Measurements from ENCODE around the gene UPF2.
"Not testable (repeated sequence)": the region's sequence is repeated elsewhere in the genome, so short reads cannot be mapped to it uniquely, and the experiment has no call there.

The UPF2 gene

DNA sequence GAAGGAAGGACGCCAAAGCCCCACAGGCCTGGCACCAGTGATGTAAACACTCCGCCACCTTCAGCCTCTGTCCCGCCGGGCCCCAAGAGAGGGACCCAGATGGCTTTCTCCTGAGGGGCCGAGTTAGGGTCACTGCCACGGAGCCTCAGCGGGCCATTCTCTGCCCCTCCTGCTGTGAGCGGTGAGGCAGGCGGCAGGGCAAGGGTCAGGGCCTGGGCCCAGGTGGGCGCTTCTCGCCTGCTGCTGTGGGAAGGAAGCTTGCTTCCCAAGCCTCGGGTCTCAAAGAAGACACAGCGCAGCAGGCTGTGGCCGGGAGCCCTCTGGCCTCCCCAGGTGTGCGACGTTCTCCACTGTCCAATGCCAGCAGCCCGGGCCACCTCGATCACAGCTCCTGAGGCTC is 134.7 kb downstream of the UPF2 start:
- no peak for DNase-seq (ENCODE audit: low read depth)

- no peak for DNase-seq (ENCODE audit: low read depth)
These were observed 135.9 kb downstream of the UPF2 start for GRCh38 chr10:11906714-11907113.

GRCh38 chr10:11902646-11903045 is 140.0 kb downstream of the UPF2 start:
- no peak for DNase-seq (ENCODE audit: low read depth)

DNA sequence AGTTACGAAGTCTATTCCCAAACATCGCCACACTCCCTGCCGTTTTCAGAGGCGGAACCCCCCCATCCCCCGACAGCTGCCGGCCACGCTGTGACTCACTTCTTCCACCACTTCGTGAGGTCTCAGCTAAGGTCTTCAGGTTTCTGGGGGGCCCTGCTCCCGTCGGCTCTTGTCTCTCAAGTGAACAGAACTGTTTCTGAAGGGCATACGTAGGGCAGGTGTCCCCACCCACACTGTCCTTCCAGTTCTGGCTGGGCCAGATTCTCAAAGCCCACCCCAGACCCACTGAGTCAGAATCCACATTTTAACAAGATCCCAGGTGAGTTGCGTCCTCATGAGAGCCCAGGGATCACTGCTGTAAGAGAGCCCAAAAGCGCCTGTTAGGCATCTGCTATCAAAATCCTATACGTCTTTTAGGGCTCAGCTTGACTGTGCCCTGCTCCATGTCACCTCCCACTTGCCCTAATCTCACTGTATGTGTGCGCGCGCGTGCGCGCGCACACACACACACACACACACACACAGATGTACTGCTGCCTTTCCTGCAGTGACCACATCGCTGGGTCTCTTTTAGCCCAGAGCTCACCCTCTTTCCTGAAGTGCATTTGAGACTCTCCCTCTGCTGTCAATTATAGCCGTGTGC is 140.7 kb downstream of the UPF2 start:
- DNase-seq (ENCODE audit: low read depth) = no peak

GRCh38 chr10:11901454-11901832 is 141.2 kb downstream of the UPF2 start:
- no peak for DNase-seq (ENCODE audit: low read depth)

GRCh38 chr10:11901036-11901301 is 141.6 kb downstream of the UPF2 start:
- no peak for DNase-seq (ENCODE audit: low read depth)

- no peak for DNase-seq (ENCODE audit: low read depth)
These were observed 143.3 kb downstream of the UPF2 start for GRCh38 chr10:11899067-11899876.

DNA sequence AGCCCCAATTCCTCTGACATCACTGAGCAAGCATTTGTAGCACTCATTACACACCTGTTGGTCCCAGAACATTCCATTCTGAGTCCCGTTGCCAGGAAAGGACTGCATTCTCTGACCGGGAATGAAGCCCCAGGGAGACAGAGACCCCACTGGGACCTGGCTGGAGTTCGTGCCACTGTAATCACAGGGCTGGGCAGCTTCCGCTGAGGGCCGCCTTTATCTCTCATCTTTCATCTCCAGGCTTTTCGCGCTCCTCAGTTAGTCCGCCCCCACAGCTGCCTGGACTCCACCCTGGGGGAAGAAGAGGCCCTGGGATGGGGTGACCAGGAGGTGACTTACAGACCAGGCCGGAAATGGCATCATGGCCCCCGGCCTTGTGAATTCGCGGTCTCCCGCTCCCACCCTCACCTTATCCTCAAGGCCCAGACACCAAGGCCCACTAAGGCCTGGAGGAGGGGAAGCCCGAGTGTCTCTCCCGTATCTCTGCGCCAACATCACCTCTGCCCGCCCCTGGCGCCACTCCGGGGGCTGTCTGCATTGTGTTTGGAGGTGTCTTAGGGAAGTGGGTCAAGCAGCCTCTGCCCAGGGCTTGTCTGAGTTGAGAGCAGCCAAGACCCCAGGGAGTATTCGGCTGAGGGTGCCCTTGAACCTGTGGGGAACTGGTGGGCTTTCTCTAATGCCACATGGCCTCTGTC is 144.1 kb downstream of the UPF2 start:
- DNase-seq (ENCODE audit: low read depth) = no peak

GRCh38 chr10:11898033-11898371 is 144.6 kb downstream of the UPF2 start:
- DNase-seq (ENCODE audit: low read depth) = no peak

DNA sequence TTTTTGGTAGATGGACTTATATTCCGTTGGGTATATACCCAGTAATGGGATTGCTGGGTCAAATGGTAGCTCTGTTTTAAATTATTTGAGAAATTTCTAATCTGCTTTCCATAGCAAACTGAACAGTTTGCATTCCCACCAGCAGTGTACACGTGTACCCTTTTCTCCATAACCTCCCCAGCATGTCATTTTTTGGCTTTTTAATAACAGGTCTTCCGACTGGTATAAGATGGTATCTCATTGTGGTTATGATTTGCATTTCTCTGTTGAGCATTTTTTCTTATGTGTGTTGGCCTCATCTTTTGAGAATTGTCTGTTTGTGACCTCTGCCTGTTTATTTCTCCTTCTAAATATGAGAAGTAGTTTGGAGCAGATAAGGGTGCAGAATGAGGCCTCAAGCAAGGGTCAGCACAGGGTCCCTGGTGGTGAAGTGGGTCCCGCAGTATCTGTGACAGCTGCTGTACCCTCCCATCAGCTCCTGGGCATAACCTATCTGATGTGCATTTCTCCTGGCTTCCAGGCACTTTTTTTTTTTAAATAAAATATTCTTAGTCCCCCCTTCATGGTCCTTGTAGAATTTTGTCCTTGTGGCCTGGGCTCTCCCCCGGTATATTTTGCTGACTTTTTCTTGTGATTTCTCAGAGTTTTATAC is 145.9 kb downstream of the UPF2 start:
- DNase-seq (ENCODE audit: low read depth) = no peak

- DNase-seq (ENCODE audit: low read depth) = no peak
These were observed 147.0 kb downstream of the UPF2 start for GRCh38 chr10:11895598-11895997.

DNA sequence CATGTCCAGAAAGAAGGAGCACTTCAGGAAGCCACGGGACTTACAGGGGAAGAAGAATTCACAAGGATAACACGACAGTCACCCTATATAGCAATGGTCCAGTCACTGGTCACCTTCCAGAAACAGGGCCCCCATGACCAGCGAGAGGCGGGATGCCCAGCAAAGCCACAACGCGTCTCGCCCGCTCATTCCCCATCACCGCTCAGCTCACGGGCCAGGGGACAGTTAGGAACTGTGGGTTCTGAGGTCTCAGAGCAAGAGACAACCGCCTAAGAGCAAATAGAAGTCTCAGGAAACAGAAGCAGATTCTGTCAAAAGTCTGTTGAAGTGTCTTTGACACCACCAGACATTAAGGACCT is 147.5 kb downstream of the UPF2 start:
- no peak for DNase-seq (ENCODE audit: low read depth)

DNA sequence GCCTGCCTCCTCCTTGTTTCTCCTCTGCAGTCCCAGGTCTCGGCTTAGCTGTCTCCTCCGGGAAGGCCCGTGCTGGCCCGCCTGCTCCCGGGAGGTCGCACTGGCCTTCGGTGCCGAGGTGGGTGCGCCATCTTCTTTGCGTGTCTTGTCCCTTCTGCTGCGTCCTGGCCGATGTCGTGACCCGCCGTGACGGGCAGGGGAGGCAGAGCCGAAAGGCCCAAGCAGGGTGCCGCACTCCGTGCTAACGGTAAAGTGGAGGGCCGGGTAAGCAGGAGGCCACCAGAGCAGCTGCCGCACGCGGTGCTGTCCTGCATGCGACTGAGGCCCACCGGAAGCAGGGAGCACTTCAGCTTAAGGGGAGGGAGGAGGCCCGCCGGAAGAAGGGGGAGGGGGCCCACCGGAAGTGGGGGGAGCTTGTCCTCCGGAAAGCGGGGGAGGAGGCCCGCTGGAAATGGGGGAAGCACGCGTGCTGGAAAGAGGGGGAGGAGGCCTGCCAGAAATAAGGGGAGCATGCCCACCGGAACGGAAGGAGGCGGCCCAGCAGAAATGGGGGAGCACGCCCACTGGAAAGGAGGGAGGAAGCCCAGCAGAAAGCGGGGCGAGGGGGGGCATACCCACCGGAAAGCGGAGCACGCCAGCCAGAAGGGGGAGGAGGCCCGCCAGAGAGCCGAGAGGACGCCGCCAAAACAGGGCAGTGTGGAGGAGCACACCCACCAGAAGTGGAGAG is 148.1 kb downstream of the UPF2 start:
- no peak for DNase-seq (ENCODE audit: low read depth)

DNA sequence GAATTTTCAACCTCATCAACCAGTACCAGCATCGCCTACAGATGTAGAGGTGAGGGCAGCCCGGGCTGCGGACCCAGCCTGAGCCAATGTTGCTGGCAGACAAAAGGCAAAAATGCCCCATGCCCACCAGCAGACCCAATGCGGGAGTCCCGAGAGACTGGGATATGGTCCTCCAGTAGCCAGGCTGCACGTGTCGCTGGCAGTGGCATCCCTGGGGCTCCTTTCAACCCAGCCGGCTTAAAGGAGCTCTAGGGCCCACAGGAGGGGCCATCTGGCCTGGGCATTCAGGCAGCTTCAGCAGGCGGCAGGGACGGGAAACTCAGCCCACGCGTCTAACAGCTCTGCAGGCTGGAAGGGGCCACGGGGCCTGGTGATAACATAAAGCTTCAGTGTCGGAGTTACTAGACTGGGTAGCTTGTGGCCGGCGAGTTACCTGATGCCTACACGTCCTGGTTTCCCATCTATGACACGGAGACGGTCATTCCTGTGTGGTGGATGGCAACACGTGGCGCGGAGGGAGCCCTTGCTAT is 148.8 kb downstream of the UPF2 start:
- DNase-seq (ENCODE audit: low read depth) = no peak

DNA sequence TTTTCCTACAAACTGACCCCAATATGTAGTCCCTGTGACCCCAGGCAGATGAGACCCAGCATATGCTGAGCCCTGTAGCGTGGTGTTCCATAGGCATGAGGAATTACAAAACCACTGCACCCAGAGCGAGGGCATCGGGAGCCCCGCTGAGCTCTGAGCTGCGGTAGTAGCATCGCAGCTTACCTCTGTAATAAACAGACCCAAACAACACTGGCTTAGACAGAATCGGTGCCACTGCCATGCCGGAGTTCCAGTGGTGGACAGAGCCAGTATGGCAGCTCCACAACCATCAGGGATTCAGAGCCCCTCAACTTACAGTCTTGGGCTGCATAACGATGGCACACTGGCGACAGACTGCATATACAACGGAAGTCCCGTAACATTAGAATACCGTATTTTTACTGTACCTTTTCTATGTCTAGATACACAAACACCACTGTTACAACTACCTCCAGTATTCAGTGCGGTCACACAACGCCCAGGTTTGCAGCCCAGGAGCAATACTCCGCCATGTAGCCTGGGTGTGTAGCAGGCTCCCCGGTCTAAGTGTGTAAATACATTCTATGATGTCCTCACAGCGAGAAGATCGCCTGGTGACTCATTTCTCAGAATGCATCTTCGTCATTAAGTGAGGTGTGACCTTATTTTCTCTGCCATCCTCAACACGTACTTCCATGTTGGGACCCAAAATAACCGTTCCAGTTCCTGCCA is 150.7 kb downstream of the UPF2 start:
- DNase-seq (ENCODE audit: low read depth) = no peak

DNA sequence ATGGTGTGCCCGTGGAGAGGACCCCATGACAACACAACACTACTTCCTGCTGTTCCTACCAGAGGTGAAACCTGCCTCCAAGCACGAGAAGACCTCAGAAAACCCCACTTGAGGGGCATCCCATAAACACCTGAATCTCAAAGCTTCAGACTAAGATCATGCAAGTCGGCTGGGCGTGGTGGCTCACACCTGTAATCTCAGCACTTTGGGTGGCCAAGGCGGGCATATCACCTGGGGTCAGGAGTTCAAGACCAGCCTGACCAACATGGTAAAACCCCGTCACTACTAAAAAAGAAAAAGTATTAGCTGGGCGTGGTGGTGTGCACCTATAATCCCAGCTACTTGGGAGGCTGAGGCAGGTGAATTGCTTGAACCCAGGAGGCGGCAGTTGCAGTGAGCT is 153.3 kb downstream of the UPF2 start:
- not testable (repeated sequence) for DNase-seq (ENCODE audit: low read depth)

DNA sequence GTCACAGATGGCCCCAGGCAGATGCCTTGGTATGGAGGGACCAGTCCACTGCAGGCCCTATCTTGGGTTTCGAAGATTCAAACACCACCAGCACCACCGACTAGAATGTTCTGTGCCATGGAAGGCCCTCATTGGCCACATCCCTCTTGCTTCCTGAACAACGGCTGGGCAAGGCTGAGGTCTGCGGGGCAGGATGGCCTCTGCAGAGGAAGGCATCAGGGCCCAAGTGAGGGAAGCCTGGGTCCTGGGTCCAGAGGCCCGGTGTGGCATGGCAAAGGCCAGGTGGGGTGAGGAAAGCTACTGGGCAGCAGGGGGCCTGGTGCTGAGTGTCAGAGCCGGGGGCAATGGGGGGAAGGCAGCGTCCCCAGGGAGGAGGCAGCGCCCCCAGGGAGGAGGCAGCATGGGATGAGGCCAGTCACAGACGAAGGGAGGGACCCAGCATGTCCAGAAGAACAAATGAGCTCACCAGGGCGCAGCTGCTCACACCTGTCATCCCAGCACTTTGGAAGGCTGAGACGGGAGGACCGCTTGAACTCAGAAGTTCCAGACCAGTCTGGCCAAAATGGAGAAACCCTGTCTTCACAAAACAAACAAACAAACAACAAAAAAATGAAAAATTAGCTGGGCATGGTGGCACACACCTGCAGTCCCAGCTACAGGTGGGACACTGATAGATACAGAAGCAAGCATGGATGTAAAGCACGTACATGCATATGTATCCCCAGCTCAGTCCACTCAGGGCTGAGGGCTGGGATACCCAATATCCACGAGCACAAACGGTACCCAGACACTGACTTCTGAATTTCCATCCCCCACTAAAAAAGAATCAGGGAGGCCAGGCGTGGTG is 155.0 kb downstream of the UPF2 start:
- no peak for DNase-seq (ENCODE audit: low read depth)

GRCh38 chr10:11886851-11887250 is 155.8 kb downstream of the UPF2 start:
- no peak for DNase-seq (ENCODE audit: low read depth)

GRCh38 chr10:11886138-11886474 is 156.5 kb downstream of the UPF2 start:
- DNase-seq (ENCODE audit: low read depth) = no peak

- no peak for DNase-seq (ENCODE audit: low read depth)
These were observed 157.0 kb downstream of the UPF2 start for GRCh38 chr10:11885437-11886137.

Data from stimulated activated CD8-positive, alpha-beta memory T cell treated with anti-CD3 and anti-CD28 coated beads, Interleukin-7, amount 100 ng/mL, for 24 hours (primary cell).